Left lobe of liver (tissue), 2 donors: Measurements from ENCODE around the gene UNC45B. TPM values are rescaled to one million over a fixed set of nuclear protein-coding genes. Genes with fewer than 3 reads are reported as not detected.
"Not testable (repeated sequence)": the region's sequence is repeated elsewhere in the genome, so short reads cannot be mapped to it uniquely, and the experiment has no call there.

Source experiments
- ATAC-seq: fragments of 200-7000 bp; cut with Tn5 transposase; one replicate; pipeline ENCODE4 v1.9.1; 2020; ENCODE audit warnings: mild to moderate bottlenecking, moderate library complexity
- DNase-seq: peaks from one replicate; pipeline ENCODE4 v3.0.0-alpha.2; 2020; ENCODE audit warnings: low spot score
- total RNA-seq: library from RNA; stranded (reverse); gene quantifications from one replicate; pipeline ENCODE4 v1.2.1, GENCODE V29; 2021
- donor health status: DM: no; HTN: no; CAD: no; lungs with moderate emphysema.
- donor health status: DM: no; HTN: yes; CAD: no.

UNC45B gene, protein sequence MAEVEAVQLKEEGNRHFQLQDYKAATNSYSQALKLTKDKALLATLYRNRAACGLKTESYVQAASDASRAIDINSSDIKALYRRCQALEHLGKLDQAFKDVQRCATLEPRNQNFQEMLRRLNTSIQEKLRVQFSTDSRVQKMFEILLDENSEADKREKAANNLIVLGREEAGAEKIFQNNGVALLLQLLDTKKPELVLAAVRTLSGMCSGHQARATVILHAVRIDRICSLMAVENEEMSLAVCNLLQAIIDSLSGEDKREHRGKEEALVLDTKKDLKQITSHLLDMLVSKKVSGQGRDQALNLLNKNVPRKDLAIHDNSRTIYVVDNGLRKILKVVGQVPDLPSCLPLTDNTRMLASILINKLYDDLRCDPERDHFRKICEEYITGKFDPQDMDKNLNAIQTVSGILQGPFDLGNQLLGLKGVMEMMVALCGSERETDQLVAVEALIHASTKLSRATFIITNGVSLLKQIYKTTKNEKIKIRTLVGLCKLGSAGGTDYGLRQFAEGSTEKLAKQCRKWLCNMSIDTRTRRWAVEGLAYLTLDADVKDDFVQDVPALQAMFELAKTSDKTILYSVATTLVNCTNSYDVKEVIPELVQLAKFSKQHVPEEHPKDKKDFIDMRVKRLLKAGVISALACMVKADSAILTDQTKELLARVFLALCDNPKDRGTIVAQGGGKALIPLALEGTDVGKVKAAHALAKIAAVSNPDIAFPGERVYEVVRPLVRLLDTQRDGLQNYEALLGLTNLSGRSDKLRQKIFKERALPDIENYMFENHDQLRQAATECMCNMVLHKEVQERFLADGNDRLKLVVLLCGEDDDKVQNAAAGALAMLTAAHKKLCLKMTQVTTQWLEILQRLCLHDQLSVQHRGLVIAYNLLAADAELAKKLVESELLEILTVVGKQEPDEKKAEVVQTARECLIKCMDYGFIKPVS
- total RNA-seq, result not detected

DNA sequence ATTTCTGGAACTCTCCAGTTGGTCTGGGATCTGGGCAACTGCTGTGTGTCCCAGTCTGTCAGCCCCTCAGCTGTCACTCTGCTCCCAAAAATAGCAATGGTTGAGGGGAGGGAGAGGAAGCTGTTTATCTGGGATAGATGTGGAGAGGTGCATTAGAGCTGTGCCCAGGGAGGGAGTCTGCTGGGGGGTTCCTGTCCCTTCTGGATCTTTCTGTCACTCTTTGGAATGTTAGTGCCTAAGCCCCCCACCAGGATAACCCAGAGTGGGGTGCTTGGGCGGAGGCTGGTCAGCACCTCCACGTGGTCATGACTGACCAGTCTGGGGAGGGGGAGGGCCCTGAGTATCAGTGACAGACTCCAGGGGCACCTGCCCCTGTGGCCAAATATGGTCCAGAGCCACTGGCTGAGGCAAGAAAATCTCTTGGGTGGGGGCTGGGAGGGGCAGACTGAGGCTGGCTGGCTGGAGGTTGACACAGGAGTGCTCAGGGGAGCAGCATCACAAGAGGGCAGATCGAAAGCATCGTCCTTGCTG, at the start of gene UNC45B:
UNC45B (plus strand) TSS at position 443 of the 531 bp plus-strand sequence. CDS start 447 bp downstream, outside the sequence.
- ATAC-seq (no peak), DNase-seq (no peak)

- ATAC-seq (no peak), DNase-seq (no peak)
These were observed 47.7 kb upstream of the UNC45B start for GRCh38 chr17:35099908-35100307.

GRCh38 chr17:35101036-35101435, 46.6 kb upstream of the UNC45B start:
- no peak for ATAC-seq
- no peak for DNase-seq

GRCh38 chr17:35101725-35102124, 45.9 kb upstream of the UNC45B start:
- DNase-seq (no peak), ATAC-seq (no peak)

GRCh38 chr17:35103271-35103670, 44.3 kb upstream of the UNC45B start:
- ATAC-seq, result no peak
- no peak for DNase-seq

- ATAC-seq (no peak), DNase-seq (no peak)
These were observed 42.7 kb upstream of the UNC45B start for GRCh38 chr17:35104844-35105450.

DNA sequence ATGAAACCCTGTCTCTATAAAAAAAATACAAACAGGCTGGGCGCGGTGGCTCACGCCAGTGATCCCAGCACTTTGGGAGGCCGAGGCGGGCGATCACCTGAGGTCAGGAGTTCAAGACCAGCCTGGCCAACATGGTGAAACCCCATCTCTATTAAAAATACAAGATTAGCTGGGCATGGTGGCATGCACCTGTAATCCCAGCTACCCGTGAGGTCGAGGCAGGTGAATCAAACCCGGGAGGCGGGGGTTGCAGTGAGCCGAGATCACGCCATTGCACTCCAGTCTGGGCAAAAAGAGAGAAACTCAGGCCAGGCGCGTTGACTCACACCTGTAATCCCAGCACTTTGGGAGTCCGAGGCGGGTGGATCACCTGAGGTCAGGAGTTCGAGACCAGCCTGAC, 36.8 kb upstream of the UNC45B start:
- not testable (repeated sequence) for ATAC-seq, DNase-seq

DNA sequence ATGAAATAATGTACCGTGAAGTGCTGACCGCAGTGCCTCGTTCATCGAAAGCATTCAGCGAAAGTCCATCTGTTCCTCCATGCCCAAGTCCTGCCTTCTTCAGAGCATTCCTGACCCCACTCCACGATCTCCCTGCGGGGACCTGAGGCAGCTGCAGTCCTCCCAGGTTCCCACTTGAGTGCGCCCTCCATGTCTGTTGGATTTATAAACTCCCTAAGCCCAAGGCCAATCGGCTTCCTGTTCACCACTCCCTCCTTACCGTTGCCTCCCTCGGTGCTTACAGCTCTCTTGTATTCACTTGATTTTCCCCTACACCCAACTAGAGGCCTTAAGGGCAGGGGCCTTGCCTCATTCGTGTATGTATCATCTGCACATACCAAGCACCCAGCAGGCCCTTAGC, 30.8 kb upstream of the UNC45B start:
- ATAC-seq (no peak), DNase-seq (no peak)

DNA sequence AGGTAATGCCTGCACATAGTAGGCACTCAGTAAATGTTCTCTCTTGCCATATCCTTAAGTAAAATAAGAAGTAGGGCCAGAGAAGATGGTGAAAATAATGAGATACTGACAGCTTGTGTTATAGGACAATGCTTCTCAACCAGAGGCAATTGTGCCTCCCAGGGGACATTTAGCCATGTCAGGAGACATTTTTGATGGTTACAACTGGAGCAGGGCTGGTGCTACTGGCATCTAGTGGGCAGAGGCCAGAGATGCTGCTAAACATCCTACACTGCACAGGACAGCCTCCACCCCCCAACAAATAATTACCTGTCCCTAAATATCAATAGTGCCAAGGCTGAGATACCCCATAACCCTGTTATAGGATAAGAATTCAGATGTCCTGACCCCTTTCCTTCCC, 29.6 kb upstream of the UNC45B start:
- DNase-seq (no peak), ATAC-seq (peak; percentile 32)

- peak; percentile 99 for ATAC-seq
- DNase-seq, result peak; percentile 78
These were observed 28.0 kb upstream of the UNC45B start, which contains the start of gene RAD51D for GRCh38 chr17:35119370-35120165. Gene RAD51D, minus strand, starts transcription at chr17:35119860. Its CDS starts 247 bp downstream, at chr17:35119613.

- DNase-seq (no peak), ATAC-seq (no peak)
These were observed 26.3 kb upstream of the UNC45B start, which contains the start of gene FNDC8 for GRCh38 chr17:35121315-35121714. Gene FNDC8, plus strand, starts transcription at chr17:35121615. Its CDS starts 79 bp downstream, at chr17:35121694.

- DNase-seq (no peak), ATAC-seq (no peak)
These were observed 19.7 kb upstream of the UNC45B start for GRCh38 chr17:35127751-35128514.

GRCh38 chr17:35129154-35129972, 18.3 kb upstream of the UNC45B start:
- DNase-seq, result no peak
- no peak for ATAC-seq

DNA sequence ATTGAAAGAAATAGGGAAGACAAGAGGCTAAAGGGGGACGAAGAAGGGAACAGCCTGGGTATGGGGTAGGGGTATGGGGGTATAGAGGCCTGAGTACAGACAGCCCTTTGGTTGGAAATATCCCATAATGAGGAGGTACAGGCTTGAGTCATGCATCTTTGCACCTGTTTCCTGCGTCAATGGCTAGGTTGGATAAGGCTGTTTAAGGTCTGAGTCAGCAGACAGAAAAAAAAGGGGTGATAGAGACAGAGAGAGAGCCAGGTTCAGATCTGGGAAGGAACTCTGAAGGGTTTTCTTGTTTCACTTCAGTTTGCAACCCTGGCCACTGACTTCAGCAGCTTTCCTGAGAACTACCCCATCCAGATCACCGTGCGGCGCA, 17.7 kb upstream of the UNC45B start:
- ATAC-seq (no peak), DNase-seq (no peak)

GRCh38 chr17:35130392-35130791, 17.2 kb upstream of the UNC45B start:
- ATAC-seq (no peak), DNase-seq (no peak)

DNA sequence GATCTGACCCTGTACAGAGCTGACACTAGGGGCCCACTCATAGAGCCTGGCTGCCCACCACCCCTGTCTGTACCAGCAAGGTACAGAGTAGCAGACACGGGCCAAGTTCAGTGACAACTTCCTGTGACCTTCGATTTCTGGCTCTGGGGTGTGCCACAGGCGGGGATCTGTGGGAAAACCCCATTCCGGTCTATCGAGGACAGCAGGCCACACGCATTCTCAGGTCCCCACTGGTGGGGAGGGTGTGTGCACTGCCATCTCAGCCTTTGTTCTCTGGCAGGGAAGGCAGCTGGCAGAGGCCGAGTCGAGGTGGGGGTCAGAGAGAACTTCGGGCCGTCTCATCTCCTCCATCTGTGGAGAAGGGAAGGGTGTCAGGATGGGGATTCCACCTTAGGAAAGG, 15.5 kb upstream of the UNC45B start:
- DNase-seq (no peak), ATAC-seq (peak; percentile 33)

DNA sequence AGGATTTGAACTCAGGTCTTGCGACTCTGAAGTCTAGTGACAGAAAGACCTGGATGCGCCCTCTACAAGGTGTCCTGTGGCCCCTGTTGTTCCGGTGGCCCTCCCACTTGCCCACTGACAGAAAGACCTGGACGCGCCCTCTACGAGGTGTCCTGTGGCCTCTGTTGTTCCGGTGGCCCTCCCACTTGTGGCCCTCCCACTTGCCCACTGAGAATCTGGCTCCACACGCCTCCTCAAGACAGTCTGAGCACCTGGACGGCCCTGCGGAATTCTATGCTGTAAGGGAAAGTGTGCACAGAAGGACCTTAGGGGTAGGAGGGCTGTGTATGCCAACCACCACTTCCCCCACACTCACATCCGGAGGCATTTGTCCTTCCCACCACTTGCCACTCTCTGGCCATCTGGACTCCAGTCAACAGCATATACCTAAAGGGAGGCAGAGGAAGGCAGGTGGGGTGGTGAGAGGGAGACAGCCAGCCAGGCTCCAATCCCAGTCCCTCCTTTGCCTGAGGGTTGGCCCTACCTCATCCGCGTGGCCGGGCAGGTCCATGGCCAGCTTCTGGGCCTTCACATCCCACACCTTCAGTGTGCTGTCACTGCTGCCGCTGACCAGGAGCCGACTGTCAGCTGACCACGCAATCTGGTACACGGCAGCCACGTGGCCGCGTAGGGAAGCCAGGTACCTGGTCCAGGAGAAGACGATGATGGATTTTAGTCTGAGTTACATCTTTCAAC, 14.6 kb upstream of the UNC45B start:
- ATAC-seq, result no peak
- no peak for DNase-seq

GRCh38 chr17:35135322-35135721, 12.3 kb upstream of the UNC45B start:
- DNase-seq (no peak), ATAC-seq (no peak)
